H1 (cell line): ENCODE results near the gene OR51T1. TPM values are rescaled to one million over a fixed set of nuclear protein-coding genes. Genes with fewer than 3 reads are reported as not detected.

Experiments
- CTCF ChIA-PET: fragments of 300-600 bp; sonication (Branson Sonifier 250); formaldehyde crosslinking; loops from one replicate; lab custom pipeline; 2021; ENCODE audit not compliant: partially characterized antibody; lab: Charles Lee
- POLR2A ChIA-PET: fragments of 300-600 bp; sonication (Branson Sonifier 250); formaldehyde crosslinking; loops from one replicate; lab custom pipeline; 2021; ENCODE audit warnings: inconsistent platforms; ENCODE audit not compliant: partially characterized antibody; lab: Charles Lee
- DNase-seq, 2 experiments: peaks; one replicate each; pipeline versions ENCODE4 v3.0.0 to v3.0.0-alpha.2; 2010 to 2022; ENCODE audit warnings: low spot score in 2 of 2, low read depth in 1 of 2, mixed read lengths in 1 of 2
- FAIRE-seq: peaks from 2 replicates; lab custom pipeline; 2011; peaks lifted over from hg19 to GRCh38; lab: Jason Lieb, UNC
- H2AFZ ChIP-seq: 2 replicates; pipeline ENCODE4 v1.8.1; 2012; ENCODE audit warnings: low read length, inconsistent platforms
- H2AK5ac ChIP-seq: 2 replicates; pipeline ENCODE4 v1.6.1; 2013; ENCODE audit warnings: low read depth, low read length
- H2BK120ac ChIP-seq: replicated peaks from 2 replicates; pipeline ENCODE3; 2013; ENCODE audit warnings: low read depth, low read length, inconsistent platforms
- H2BK12ac ChIP-seq: 2 replicates; pipeline ENCODE4 v1.6.1; 2013; ENCODE audit warnings: low read depth, low read length
- H2BK15ac ChIP-seq: 2 replicates; pipeline ENCODE4 v1.6.1; 2013; ENCODE audit warnings: low read length
- H2BK20ac ChIP-seq: 2 replicates; pipeline ENCODE4 v1.6.1; 2013; ENCODE audit warnings: low read length
- H2BK5ac ChIP-seq: 2 replicates; pipeline ENCODE4 v1.6.1; 2013; ENCODE audit warnings: low read depth, low read length
- H3K14ac ChIP-seq: 2 replicates; pipeline ENCODE4 v1.6.1; 2013; ENCODE audit warnings: inconsistent platforms; ENCODE audit not compliant: insufficient read length
- H3K18ac ChIP-seq: 2 replicates; pipeline ENCODE4 v1.6.1; 2013; ENCODE audit warnings: low read length; ENCODE audit errors: extremely low read depth
- H3K23ac ChIP-seq: 2 replicates; pipeline ENCODE4 v1.6.1; 2013; ENCODE audit warnings: inconsistent platforms; ENCODE audit not compliant: insufficient read length
- H3K23me2 ChIP-seq: 2 replicates; pipeline ENCODE4 v1.6.1; 2013; ENCODE audit warnings: low read depth, low read length
- H3K27ac ChIP-seq: 2 replicates; pipeline ENCODE4 v1.6.1; 2011; ENCODE audit warnings: low read depth, low read length, inconsistent platforms
- H3K27me3 ChIP-seq, 4 experiments: replicated peaks in 1 of 4; 1 replicate in 1 of 4; 2 replicates in 3 of 4; pipeline versions ENCODE4 v1.6.1 to v1.8.1; 2011 to 2013; ENCODE audit warnings: low read length in 3 of 4, mild to moderate bottlenecking in 3 of 4, inconsistent platforms in 2 of 4, mixed read lengths in 2 of 4, moderate library complexity in 1 of 4; ENCODE audit not compliant: control insufficient read depth in 3 of 4, insufficient read depth in 3 of 4; ENCODE audit errors: extremely low read depth in 1 of 4
- H3K36me3 ChIP-seq, 4 experiments: 2 replicates each; pipeline versions ENCODE4 v1.6.1 to v1.8.1; 2011 to 2013; ENCODE audit warnings: mild to moderate bottlenecking in 4 of 4, low read length in 3 of 4, moderate library complexity in 2 of 4, control low read depth in 1 of 4, inconsistent platforms in 1 of 4; ENCODE audit not compliant: insufficient read depth in 4 of 4, control insufficient read depth in 2 of 4
- H3K4ac ChIP-seq: replicated peaks from 2 replicates; pipeline ENCODE3; 2013; ENCODE audit warnings: low read length, low read depth, mixed read lengths, inconsistent platforms; ENCODE audit not compliant: insufficient read length
- H3K4me1 ChIP-seq, 4 experiments: replicated peaks in 1 of 4; 1 replicate in 1 of 4; 2 replicates in 3 of 4; pipeline versions ENCODE4 v1.6.1 to v1.8.1; 2011 to 2013; ENCODE audit warnings: low read length in 3 of 4, inconsistent platforms in 2 of 4, mixed read lengths in 1 of 4; ENCODE audit not compliant: insufficient read depth in 4 of 4, control insufficient read depth in 3 of 4
- H3K4me2 ChIP-seq, 2 experiments: 2 replicates each; pipeline versions ENCODE4 v1.6.1 to v1.8.1; 2011 to 2013; ENCODE audit warnings: low read depth in 2 of 2, low read length in 2 of 2, control low read depth in 1 of 2, inconsistent platforms in 1 of 2, mild to moderate bottlenecking in 1 of 2; ENCODE audit not compliant: insufficient read depth in 1 of 2
- H3K4me3 ChIP-seq, 4 experiments: fragments of 200-600, 300-600 bp in 1 of 4; sonication (generic), shearing (Covaris generic), sonication (Bioruptor Twin) in 1 of 4; 2 replicates each; pipeline versions ENCODE4 v1.5.1 to v1.8.1; 2011 to 2016; ENCODE audit warnings: low read length in 4 of 4, low read depth in 3 of 4, control low read depth in 2 of 4, inconsistent platforms in 2 of 4, mild to moderate bottlenecking in 2 of 4, mixed read lengths in 1 of 4, moderate library complexity in 1 of 4; ENCODE audit not compliant: insufficient read depth in 2 of 4; ENCODE audit errors: extremely low read depth in 1 of 4
- H3K56ac ChIP-seq: replicated peaks from 2 replicates; pipeline ENCODE3; 2013; ENCODE audit warnings: low read depth, mild to moderate bottlenecking, mixed read lengths, low read length, inconsistent platforms; ENCODE audit not compliant: insufficient read length
- H3K79me1 ChIP-seq: 2 replicates; pipeline ENCODE4 v1.6.1; 2013; ENCODE audit warnings: low read depth, low read length, control low read depth
- H3K79me2 ChIP-seq, 2 experiments: 2 replicates each; pipeline versions ENCODE4 v1.6.1 to v1.8.1; 2012 to 2013; ENCODE audit warnings: low read length in 2 of 2, mild to moderate bottlenecking in 2 of 2, inconsistent platforms in 1 of 2; ENCODE audit not compliant: insufficient read depth in 2 of 2, control insufficient read depth in 1 of 2
- H3K9ac ChIP-seq, 4 experiments: replicated peaks in 1 of 4; 1 replicate in 1 of 4; 2 replicates in 3 of 4; pipeline versions ENCODE4 v1.6.1 to v1.8.1; 2011 to 2013; ENCODE audit warnings: low read depth in 3 of 4, low read length in 3 of 4, control low read depth in 2 of 4, mild to moderate bottlenecking in 2 of 4, moderate library complexity in 2 of 4, inconsistent platforms in 1 of 4; ENCODE audit errors: extremely low read depth in 1 of 4
- H3K9me3 ChIP-seq, 2 experiments: 2 replicates each; pipeline versions ENCODE4 v1.6.1 to v1.8.1; 2012 to 2013; ENCODE audit warnings: mild to moderate bottlenecking in 2 of 2, moderate library complexity in 2 of 2, control low read depth in 1 of 2, inconsistent platforms in 1 of 2, low read depth in 1 of 2, low read length in 1 of 2, mixed read lengths in 1 of 2; ENCODE audit not compliant: insufficient read depth in 2 of 2
- H4K20me1 ChIP-seq, 2 experiments: replicated peaks in 1 of 2; 2 replicates each; pipeline versions ENCODE3 to v1.8.1; 2011 to 2013; ENCODE audit warnings: inconsistent platforms in 2 of 2, low read length in 2 of 2, mild to moderate bottlenecking in 1 of 2; ENCODE audit not compliant: insufficient read depth in 2 of 2, control insufficient read depth in 1 of 2
- H4K5ac ChIP-seq: 2 replicates; pipeline ENCODE4 v1.6.1; 2013; ENCODE audit warnings: low read length, low read depth, mixed read lengths, inconsistent platforms; ENCODE audit not compliant: insufficient read length
- H4K8ac ChIP-seq: 2 replicates; pipeline ENCODE4 v1.8.0; 2013; ENCODE audit warnings: mild to moderate bottlenecking, moderate library complexity, low read length, inconsistent platforms; ENCODE audit not compliant: insufficient read depth; ENCODE audit errors: extremely low read depth
- H4K91ac ChIP-seq: replicated peaks from 2 replicates; pipeline ENCODE3; 2013; ENCODE audit warnings: low read length, mixed read lengths, inconsistent platforms; ENCODE audit not compliant: insufficient read length
- ATF2 ChIP-seq: IDR thresholded peaks from 2 replicates; pipeline ENCODE4 v1.6.1; 2012; ENCODE audit warnings: low read length, inconsistent platforms
- BRCA1 ChIP-seq: IDR thresholded peaks from 2 replicates; pipeline ENCODE4 v1.6.1; 2012; ENCODE audit warnings: low read depth, low read length, improper control_type of control experiment
- CEBPB ChIP-seq: IDR thresholded peaks from 2 replicates; pipeline ENCODE4 v1.6.1; 2012; ENCODE audit warnings: low read depth, low read length
- CHD1 ChIP-seq: IDR thresholded peaks from 2 replicates; pipeline ENCODE4 v1.6.1; 2012; ENCODE audit warnings: low read depth, low read length, improper control_type of control experiment
- GABPA ChIP-seq: IDR thresholded peaks from 2 replicates; pipeline ENCODE4 v1.6.1; 2011; ENCODE audit warnings: mild to moderate bottlenecking, low read length, moderate library complexity, borderline replicate concordance; ENCODE audit not compliant: insufficient read depth
- HDAC6 ChIP-seq: IDR thresholded peaks from one replicate; pipeline ENCODE4 v1.7.1; 2012; ENCODE audit warnings: low read depth, mild to moderate bottlenecking, inconsistent platforms, low read length, moderate library complexity
- POU5F1 ChIP-seq: IDR thresholded peaks from 2 replicates; pipeline ENCODE4 v1.6.1; 2011; ENCODE audit warnings: low read depth, mild to moderate bottlenecking, low read length, moderate library complexity
- SP2 ChIP-seq: IDR thresholded peaks from 2 replicates; pipeline ENCODE4 v1.6.1; 2012; ENCODE audit warnings: mild to moderate bottlenecking, low read length, inconsistent platforms
- WGBS, 2 experiments: shearing (Covaris generic) in 1 of 2; methylation state at CpG; one replicate each; pipeline versions ENCODE4 v1.1.6 to v1.1.7; 2013 to 2015; ENCODE audit warnings: low lambda C conversion rate in 2 of 2, mixed read lengths in 2 of 2, inconsistent platforms in 1 of 2, low coverage in 1 of 2, missing lambda C conversion rate in 1 of 2; ENCODE audit not compliant: insufficient replicate concordance in 2 of 2, insufficient coverage in 1 of 2, insufficient read length in 1 of 2; ENCODE audit errors: extremely low coverage in 1 of 2, missing lambda C conversion rate in 1 of 2; 5-methylcytosine and 5-hydroxymethylcytosine counted together
- polyA plus RNA-seq, 7 experiments: library from polyadenylated mRNA; depleted of rRNA in 3 of 7; stranded (reverse) in 5 of 7; unstranded in 2 of 7; fragments of >200 nt in 5 of 7; fragments of 200-250 nt in 2 of 7; gene quantifications; 1 replicate in 5 of 7; 2 replicates in 1 of 7; 4 replicates in 1 of 7; pipeline versions ENCODE4 v1.2.1 to v1.2.3, GENCODE V29; 2011 to 2013; ENCODE audit warnings: missing spikeins in 2 of 7, mixed read lengths in 2 of 7
- total RNA-seq: library from RNA; stranded (reverse); fragmentation: NEBNext Ultra II Directional; extraction: Animal tissue kit (Norgen Biotek cat#: 25700); gene quantifications from 2 replicates; pipeline ENCODE4 v1.2.1, GENCODE V29; 2021
- TF ChIP-seq, protein P1 (sequence below): IDR thresholded peaks from 2 replicates; pipeline ENCODE4 v1.6.1; 2012; ENCODE audit warnings: inconsistent platforms

OR51T1 gene
- total and polyA plus RNA-seq, 2 of the 8 experiments (the other 6 are each of a cell fraction or from before 2014, with no cell fraction given) = not detected

- Histone ChIP-seq H3K23me2 (no peaks in the 10 kb centered on the region), H3K14ac (no peak within 1 kb of the TSS), H4K8ac (no peak within 1 kb of the TSS), H3K18ac (no peak within 1 kb of the TSS), H3K23ac (no peak within 1 kb of the TSS), H4K91ac (no peak within 1 kb of the TSS), H3K4ac (no peak within 1 kb of the TSS), H3K4me3 (no peak within 1 kb of the TSS), H3K79me2 (no peaks in the 10 kb centered on the region), H3K36me3 (no peaks in the 10 kb centered on the region), H2BK120ac (no peak within 1 kb of the TSS), H4K5ac (no peak within 1 kb of the TSS), H2BK5ac (no peak within 1 kb of the TSS), H2AK5ac (no peak within 1 kb of the TSS), H3K4me1 (no peaks in the 10 kb centered on the region), H2AFZ (no peak within 1 kb of the TSS), H4K20me1 (peaks cover 0 to 3% of the 10 kb centered on the region in 2 experiments), H3K79me1 (no peaks in the 10 kb centered on the region), H2BK12ac (no peak within 1 kb of the TSS), H2BK15ac (no peak within 1 kb of the TSS), H3K27ac (no peak within 1 kb of the TSS), H3K9ac (no peak within 1 kb of the TSS), H3K56ac (no peak within 1 kb of the TSS), H3K27me3 (no peaks in the 10 kb centered on the region), H3K4me2 (no peak within 1 kb of the TSS), H2BK20ac (no peak within 1 kb of the TSS), H3K9me3 (no peaks in the 10 kb centered on the region)
- POLR2A ChIA-PET = no interaction called here
- CTCF ChIA-PET = interaction anchor here (1.0 kb wide), 1 partner anchor 283 kb away, joined by 3 read pairs; no protein-coding TSS in a partner anchor
- 75% methylated on average over 4 of the region's 4 CpGs; no CpG with 5 or more reads in 1 of the 2 experiments for WGBS, 2 experiments
- DNase-seq = no peak
- FAIRE-seq = no peak
- TF ChIP-seq HDAC6 (no peak), CEBPB (no peak), BRCA1 (no peak), SP2 (no peak), POU5F1 (no peak), GABPA (no peak), ATF2 (no peak), CHD1 (no peak)
- TF ChIP-seq, protein P1, sequence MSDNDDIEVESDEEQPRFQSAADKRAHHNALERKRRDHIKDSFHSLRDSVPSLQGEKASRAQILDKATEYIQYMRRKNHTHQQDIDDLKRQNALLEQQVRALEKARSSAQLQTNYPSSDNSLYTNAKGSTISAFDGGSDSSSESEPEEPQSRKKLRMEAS = no peak
Observed at GRCh38 chr11:4919250-4919649, 37.5 kb downstream of the OR51T1 start, which contains the start of gene OR51G2. TSS of gene OR51G2 (minus strand) at chr11:4919350. CDS start at chr11:4915663, 3,687 bp downstream.
